GM12878 (cell line): ENCODE data around the gene CLMP. TPM values are rescaled to one million over a fixed set of nuclear protein-coding genes. Genes with fewer than 3 reads are reported as not detected.

Experiments
- BCLAF1 ChIP-seq: fragments of 450-650 bp; IDR thresholded peaks from 2 replicates; pipeline ENCODE4 v1.6.1; 2017; ENCODE audit warnings: antibody characterized with exemption, mild to moderate bottlenecking, moderate library complexity
- CBFB ChIP-seq: IDR thresholded peaks from 2 replicates; pipeline ENCODE4 v1.6.1; 2016; ENCODE audit warnings: antibody characterized with exemption, low read depth
- E2F4 ChIP-seq: IDR thresholded peaks from 2 replicates; pipeline ENCODE4 v1.6.1; 2012; ENCODE audit warnings: low read depth, low read length, improper control_type of control experiment
- FOS ChIP-seq: IDR thresholded peaks from 3 replicates; pipeline ENCODE4 v1.6.1; 2011; ENCODE audit warnings: borderline replicate concordance; ENCODE audit not compliant: insufficient read length; ENCODE audit errors: extremely low read depth
- HCFC1 ChIP-seq: fragments of 150-350 bp; IDR thresholded peaks from 2 replicates; pipeline ENCODE4 v1.6.1; 2014; ENCODE audit warnings: low read length
- IRF3 ChIP-seq: fragments of 450-650 bp; IDR thresholded peaks from 2 replicates; pipeline ENCODE4 v1.6.1; 2014; ENCODE audit warnings: mild to moderate bottlenecking
- KLF5 ChIP-seq: fragments of 450-650 bp; IDR thresholded peaks from 2 replicates; pipeline ENCODE4 v1.6.1; 2014; ENCODE audit warnings: mild to moderate bottlenecking; ENCODE audit not compliant: partially characterized antibody
- MAX ChIP-seq: IDR thresholded peaks from 2 replicates; pipeline ENCODE4 v1.6.1; 2012; ENCODE audit warnings: low read depth, low read length, improper control_type of control experiment
- MTA2 ChIP-seq: fragments of 450-650 bp; IDR thresholded peaks from 2 replicates; pipeline ENCODE4 v1.6.1; 2016; ENCODE audit warnings: low read depth, mild to moderate bottlenecking, moderate library complexity
- MYB ChIP-seq: fragments of 150-350 bp; IDR thresholded peaks from 2 replicates; pipeline ENCODE4 v1.6.1; 2014; ENCODE audit warnings: mild to moderate bottlenecking, low read depth, low read length, borderline replicate concordance
- NBN ChIP-seq: fragments of 450-650 bp; IDR thresholded peaks from 2 replicates; pipeline ENCODE4 v1.6.1; 2016
- PAX8 ChIP-seq: fragments of 450-650 bp; IDR thresholded peaks from 2 replicates; pipeline ENCODE4 v1.6.1; 2017; ENCODE audit warnings: mild to moderate bottlenecking, moderate library complexity
- PBX3 ChIP-seq: IDR thresholded peaks from 2 replicates; pipeline ENCODE4 v1.6.1; 2011; ENCODE audit warnings: mild to moderate bottlenecking, low read depth, low read length, moderate library complexity; ENCODE audit not compliant: insufficient replicate concordance
- RAD51 ChIP-seq: fragments of 450-650 bp; IDR thresholded peaks from 2 replicates; pipeline ENCODE4 v1.6.1; 2016; ENCODE audit warnings: moderate library complexity, mild to moderate bottlenecking, inconsistent platforms
- SIN3A ChIP-seq: IDR thresholded peaks from 2 replicates; pipeline ENCODE4 v1.6.1; 2012; ENCODE audit warnings: low read depth, low read length, improper control_type of control experiment
- SREBF2 ChIP-seq: IDR thresholded peaks from 2 replicates; pipeline ENCODE4 v1.6.1; 2012; ENCODE audit warnings: mild to moderate bottlenecking, low read length
- WRNIP1 ChIP-seq: IDR thresholded peaks from 2 replicates; pipeline ENCODE4 v1.6.1; 2011; ENCODE audit warnings: low read depth, low read length, improper control_type of control experiment, borderline replicate concordance
- ZBTB33 ChIP-seq: fragments of 450-650 bp; IDR thresholded peaks from 2 replicates; pipeline ENCODE4 v1.6.1; 2017; ENCODE audit warnings: mild to moderate bottlenecking
- ZNF274 ChIP-seq: IDR thresholded peaks from one replicate; pipeline ENCODE4 v1.8.0; 2011; ENCODE audit not compliant: insufficient read length, insufficient read depth
- polyA plus RNA-seq, 11 experiments: library from polyadenylated mRNA; depleted of rRNA in 4 of 11; unstranded in 6 of 11; stranded (reverse) in 5 of 11; fragments of >200 nt; fragmentation: Nextera tagmentation in 4 of 11; fragmentation: Illumina TruSeq in 1 of 11; extraction: Ambion mirVana in 4 of 11; extraction: Trizol in 1 of 11; gene quantifications; 1 replicate in 1 of 11; 2 replicates in 10 of 11; pipeline versions ENCODE4 v1.2.1 to v1.2.3, GENCODE V29; 2011 to 2016; ENCODE audit warnings: inconsistent platforms in 2 of 11, missing spikeins in 2 of 11, low read depth in 1 of 11
- total RNA-seq, 4 experiments: library from RNA; depleted of rRNA in 3 of 4; stranded (reverse); fragments of >200 nt in 3 of 4; fragmentation: Illumina TruSeq in 1 of 4; extraction: Trizol in 1 of 4; gene quantifications; 2 replicates each; pipeline versions ENCODE4 v1.2.1 to v1.2.3, GENCODE V29; 2013 to 2021

The CLMP gene
- total and polyA plus RNA-seq, 10 of the 15 experiments (the other 5 are each of a cell fraction or from before 2014, with no cell fraction given): 0.01 to 0.71 (median 0.20) TPM; not detected in 4

- TF ChIP-seq E2F4 (no peak), SIN3A (no peak), KLF5 (no peak), CBFB (0 out of 2 replicates have a peak, but pooled peaks have one; percentile 33), ZNF274 (no peak), HCFC1 (no peak), ZBTB33 (no peak), WRNIP1 (0 out of 2 replicates have a peak, but pooled peaks have one; percentile 67), MYB (no peak), PAX8 (0 out of 2 replicates have a peak, but pooled peaks have one; percentile 3), MTA2 (no peak), BCLAF1 (no peak), IRF3 (no peak), MAX (no peak; the same call in 1 of the 2 replicates), SREBF2 (no peak), NBN (no peak; the same call in 1 of the 2 replicates), FOS (no peak), RAD51 (no peak), PBX3 (no peak)
These were observed 131.9 kb downstream of the CLMP start (continued) for GRCh38 chr11:123062892-123063825.
